HG03457 (cell line): ENCODE data around the gene DARS1.
A peak's percentile ranks its signal among the peaks of the same experiment; 100 is the strongest.
"Not testable (repeated sequence)": the region's sequence is repeated elsewhere in the genome, so short reads cannot be mapped to it uniquely, and the experiment has no call there.

Experiments used
- ATAC-seq: cut with Tn5 transposase; IDR thresholded peaks from one replicate; pipeline ENCODE4 v1.9.1; 2021; ENCODE audit warnings: moderate number of reproducible peaks; ENCODE audit not compliant: unreplicated experiment

The DARS1 gene

GRCh38 chr2:135890835-135891234 lies 94.6 kb downstream of the DARS1 start:
- no peak for ATAC-seq

- ATAC-seq: no peak
These were observed 95.3 kb downstream of the DARS1 start for GRCh38 chr2:135890149-135890548.

GRCh38 chr2:135888587-135888986 lies 96.8 kb downstream of the DARS1 start:
- not testable (repeated sequence) for ATAC-seq

DNA sequence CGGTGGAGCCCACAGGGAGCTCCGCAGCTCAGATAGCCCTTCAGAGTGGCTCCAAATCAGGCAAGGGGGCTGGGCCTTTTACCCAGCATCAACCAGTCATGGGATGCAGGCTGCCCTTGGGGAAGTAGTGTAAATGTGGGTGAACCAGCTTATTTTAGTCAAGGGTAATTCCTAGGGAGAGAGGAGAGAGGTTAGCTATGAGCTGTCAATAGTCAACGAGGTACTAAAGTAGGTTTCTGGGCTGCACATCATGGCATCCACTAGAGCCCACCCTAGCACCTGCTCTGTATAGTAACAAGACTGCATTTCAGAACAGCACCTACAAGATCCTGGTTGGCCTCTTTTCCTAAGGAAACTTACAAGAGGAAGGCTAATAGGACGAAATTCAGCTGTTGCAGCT lies 99.7 kb downstream of the DARS1 start:
- no peak for ATAC-seq

- ATAC-seq: no peak
These were observed 103.0 kb downstream of the DARS1 start for GRCh38 chr2:135882415-135882814.

GRCh38 chr2:135876770-135877169 lies 108.7 kb downstream of the DARS1 start:
- ATAC-seq: not testable (repeated sequence)

DNA sequence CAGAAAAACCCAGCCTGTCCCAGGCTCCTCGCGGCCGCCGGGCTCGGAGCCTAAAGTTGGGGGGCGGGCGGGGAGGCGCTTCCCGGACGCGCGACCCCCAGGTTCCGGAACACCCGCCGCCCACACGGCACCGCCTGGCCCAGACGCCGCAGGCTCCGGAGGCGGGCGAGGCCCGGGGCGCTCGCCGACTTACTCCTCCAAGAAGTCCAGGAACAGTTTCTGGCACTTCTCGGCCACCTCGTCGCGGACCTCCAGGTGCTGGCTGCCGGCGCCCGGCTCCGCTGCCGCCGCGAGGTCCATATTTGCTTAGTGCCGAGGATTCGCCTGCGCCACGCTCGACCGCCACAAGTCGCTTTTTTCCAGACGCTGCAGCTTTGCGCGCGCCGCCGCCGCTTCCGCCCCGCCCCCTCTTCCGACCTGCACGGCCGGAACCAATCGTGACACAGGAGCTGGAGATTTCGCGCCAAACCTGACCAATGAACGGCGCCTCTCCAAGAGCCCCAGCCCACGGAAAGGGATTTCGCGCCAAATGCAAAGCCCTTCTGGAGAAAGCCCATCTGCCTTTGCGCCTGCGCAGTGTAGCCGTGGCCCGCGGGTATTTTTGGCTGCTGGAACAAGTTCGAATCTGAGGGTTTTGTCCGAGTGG lies 109.2 kb downstream of the DARS1 start, which contains the start of gene MCM6:
MCM6 (minus strand) TSS at position 378 of the 646 bp plus-strand sequence; CDS start at position 300, 78 bp downstream.
- peak; percentile 93 for ATAC-seq

GRCh38 chr2:135875491-135876065 lies 109.8 kb downstream of the DARS1 start:
- ATAC-seq: peak; percentile 44

DNA sequence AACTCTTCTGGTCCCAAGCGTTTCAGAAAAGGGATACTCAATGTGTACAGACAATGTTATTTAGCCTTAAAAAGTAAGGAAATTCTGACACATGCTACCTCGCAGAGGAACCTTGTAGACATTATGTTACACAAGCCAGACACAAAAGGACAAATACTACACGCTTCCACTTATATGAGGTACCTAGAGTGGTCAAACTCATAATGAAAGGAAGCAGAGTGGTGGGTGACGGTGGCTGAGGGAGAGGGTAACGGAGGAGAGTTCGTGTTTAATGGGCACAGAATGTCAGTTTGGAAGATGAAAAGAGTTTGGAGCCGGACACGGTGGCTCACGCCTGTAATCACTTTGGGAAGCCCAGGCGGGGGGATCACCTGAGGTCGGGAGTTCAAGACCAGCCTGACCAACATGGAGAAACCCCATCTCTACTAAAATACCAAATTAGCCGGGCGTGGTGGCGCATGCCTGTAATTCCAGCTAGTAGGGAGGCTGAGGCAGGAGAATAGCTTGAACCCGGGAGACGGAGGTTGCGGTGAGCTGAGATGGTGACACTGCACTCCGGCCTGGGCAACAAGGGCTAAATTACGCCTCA lies 110.6 kb downstream of the DARS1 start:
- no peak for ATAC-seq

DNA sequence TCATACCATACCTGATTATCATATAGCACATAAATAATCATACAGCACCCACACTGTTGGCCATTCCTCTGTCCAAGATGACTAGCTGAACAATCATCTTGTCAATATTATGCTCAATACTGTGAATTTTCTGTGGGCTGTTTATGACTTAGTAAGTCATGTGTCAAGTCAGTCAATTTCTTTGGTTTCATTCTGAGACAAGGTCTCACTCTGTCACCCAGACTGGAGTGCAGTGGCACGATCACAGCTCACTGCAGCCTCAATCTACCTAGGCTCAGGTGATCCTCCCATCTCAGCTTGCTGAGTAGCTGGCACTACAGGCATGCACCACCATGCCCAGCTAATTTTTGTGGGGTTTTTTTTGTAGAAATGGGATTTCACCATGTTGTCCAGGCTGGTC lies 114.9 kb downstream of the DARS1 start:
- ATAC-seq: no peak

DNA sequence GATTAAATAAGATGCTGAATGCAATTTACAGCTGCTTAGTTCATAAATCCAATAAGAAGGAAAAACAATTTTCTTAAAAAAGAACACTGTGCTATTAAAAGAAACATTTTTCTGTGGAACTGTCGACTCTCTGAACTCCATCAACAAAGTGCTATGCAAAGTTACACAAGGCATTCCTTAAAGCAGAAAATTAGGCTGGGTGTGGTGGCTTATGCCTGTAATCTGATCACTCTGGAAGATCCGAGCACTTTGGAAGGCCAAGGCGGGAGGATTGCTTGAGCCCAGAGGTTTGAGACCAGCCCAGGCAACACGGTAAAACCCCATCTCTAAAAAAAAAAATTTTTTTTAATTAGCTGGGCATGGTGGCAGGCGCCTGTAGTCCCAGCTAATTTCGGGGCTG lies 122.2 kb downstream of the DARS1 start:
- ATAC-seq: no peak

- no peak for ATAC-seq
These were observed 122.7 kb downstream of the DARS1 start for GRCh38 chr2:135862718-135863117.
